HG03025 (cell line): ENCODE measurements around the gene GOLGA6L7.
"Not testable (repeated sequence)": the region's sequence is repeated elsewhere in the genome, so short reads cannot be mapped to it uniquely, and the experiment has no call there.

Experiments used
- ATAC-seq: cut with Tn5 transposase; IDR thresholded peaks from one replicate; pipeline ENCODE4 v1.9.1; 2021; ENCODE audit warnings: mild to moderate bottlenecking, moderate library complexity; ENCODE audit not compliant: unreplicated experiment, low FRiP score

The GOLGA6L7 gene, protein sequence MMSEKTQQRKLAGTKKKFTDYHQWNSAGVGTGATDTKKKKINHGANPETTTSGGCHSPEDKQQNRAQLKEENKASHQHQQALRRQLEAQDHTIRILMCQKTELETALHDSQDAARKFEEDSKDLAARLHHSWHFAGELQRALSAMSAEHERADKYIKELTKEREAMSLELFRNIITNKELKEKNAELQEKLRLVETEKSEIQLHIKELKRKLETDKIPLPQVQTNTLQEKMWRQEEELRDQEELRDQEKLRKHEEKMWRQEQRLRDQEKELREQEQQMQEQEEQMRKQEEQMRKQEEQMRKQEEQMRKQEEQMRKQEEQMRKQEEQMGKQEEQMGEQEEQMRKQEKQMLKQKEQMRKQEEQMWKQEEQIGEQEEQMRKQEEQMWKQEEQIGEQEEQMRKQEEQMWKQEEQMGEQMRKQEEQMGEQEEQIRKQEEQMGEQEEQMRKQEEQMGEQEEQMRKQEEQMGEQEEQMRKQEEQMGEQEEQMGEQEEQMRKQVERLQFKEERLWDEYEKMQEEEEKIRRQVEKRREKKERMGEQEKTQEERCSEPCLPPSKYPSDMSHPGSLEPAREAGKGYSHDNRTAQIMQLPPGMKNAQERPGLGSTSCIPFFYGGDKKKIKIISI

DNA sequence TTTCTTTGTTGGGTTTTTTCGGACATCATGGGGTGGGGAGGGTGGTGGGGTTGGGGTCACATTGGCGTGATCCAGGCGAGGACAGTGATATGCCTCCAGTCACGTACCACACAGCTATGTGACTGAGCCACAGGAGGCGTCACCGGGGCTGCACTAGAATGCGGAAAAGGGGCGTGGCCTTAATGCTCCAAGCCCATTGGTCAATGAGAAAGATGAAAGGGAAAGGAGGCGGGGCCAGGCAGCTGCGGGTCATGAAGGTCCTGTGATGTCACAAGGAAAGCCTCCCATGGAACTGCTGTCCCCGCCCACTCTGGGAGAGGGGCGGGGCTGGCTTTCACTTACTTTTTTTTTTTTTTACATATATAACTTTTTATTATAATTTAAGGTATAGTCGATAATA is at the start of gene GOLGA6L7:
TSS of gene GOLGA6L7 (minus strand) at position 124 of the 400 bp plus-strand sequence. CDS start at position 29, 95 bp downstream.
- not testable (repeated sequence) for ATAC-seq

DNA sequence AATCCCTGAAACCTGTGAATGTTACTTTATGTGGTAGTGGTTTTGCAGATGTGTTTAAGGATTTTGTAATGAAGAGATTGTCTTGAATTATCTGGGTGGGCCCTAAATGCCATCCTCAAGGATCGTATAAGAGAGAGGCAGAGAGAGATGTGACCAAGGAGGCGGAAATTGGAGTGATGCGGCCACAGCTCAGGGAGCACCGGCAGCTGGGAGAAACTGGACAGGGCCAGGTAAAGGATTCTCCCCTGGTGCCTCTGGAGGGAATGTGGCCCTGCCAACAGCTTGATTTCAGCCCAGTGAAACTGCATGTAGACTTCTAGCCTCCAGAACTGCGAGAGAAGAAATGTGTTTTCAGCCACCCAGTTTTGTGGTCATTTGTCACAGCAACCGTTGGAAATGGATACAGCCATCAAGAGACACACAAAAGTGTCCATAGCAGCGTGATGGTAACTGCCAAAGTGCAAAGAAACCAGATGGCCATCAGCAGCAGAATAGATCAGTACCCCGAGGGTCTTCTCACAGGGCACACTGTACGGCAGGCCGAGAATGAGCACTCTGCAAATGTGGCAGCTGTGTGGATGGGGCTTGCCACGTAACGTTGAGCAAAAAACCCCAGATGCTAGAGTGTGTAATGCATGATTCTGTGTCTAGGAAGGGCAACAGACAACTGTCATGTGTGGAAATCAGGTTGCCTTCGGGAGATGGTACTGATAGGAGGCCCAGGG is 49.6 kb upstream of the GOLGA6L7 start:
- no peak for ATAC-seq

DNA sequence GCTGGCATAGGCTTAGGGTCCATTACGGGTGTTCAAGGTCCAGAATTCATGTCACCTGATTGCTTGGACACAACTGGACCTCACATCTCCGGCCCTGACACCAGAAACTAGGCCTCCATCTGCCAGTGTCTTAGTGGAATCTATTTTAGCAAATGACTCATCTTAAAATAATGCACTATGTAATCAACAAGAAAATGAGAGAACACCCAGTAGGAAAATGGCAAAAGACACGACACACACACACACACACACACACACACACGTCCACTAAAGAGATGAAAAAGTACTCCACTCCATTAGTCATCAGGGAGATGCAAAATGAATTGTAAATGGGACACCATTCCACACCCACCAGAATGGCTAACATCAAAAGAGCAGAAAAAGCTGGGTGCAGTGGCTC is 48.5 kb upstream of the GOLGA6L7 start:
- ATAC-seq: no peak

DNA sequence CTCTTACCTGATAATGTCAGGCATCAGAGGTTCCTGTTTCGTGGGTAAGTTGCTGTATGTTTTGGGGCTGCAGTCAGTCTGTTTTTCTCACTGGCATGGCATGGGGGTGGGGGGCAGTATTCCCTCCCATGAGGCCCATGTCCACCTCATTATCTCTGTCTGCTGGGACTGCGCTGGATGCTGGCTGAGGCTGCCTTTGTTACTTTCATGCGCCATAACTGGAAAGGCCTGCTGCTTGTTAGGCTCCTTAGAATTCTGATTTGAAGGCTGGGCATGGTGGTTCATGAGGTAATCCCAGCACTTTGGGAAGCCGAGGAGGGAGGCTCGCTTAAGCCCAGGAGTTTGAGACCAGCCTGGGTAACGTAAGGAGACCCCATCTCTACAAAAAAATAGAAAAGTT is 47.1 kb upstream of the GOLGA6L7 start:
- no peak for ATAC-seq

DNA sequence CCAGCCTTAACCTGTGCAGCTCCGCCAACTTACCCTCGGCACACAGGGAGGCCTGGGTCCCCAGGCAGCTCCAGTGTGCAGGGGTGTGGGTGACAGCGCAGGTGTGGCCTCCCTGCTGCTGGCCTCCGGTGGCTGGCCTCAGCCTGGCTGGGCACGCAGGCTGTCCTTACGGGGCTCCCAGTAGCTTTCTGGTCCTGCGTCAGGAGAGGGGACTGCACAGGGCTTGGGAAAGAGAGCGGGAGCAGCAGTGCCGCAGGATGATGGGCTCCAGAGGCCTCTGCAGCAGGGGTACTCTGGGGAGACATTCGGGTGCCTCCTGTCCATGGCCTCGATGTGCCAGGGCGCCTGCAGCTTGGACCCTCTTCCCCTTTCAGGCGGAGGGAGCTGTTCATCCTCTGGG is 46.7 kb upstream of the GOLGA6L7 start:
- ATAC-seq: no peak

DNA sequence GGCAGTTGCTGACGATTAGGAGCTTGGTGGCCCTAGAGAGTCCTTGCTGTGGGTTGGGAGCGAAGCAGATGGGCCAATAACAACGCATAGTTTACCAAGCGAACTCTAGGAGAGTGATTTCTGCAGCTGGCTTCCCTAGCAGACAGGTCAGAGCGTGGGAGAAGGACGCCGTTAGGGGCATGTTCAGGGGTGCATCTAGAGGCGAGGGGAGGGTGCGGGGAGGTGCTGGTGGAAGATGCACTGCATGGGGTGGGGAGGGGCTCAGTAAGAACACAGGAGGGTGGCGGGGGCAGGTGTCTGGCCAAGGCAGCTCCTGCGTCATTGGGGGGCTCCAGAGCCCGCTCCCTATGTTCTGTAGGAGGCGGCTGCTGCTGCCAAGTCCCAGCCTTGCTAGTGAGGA is 46.2 kb upstream of the GOLGA6L7 start:
- no peak for ATAC-seq

DNA sequence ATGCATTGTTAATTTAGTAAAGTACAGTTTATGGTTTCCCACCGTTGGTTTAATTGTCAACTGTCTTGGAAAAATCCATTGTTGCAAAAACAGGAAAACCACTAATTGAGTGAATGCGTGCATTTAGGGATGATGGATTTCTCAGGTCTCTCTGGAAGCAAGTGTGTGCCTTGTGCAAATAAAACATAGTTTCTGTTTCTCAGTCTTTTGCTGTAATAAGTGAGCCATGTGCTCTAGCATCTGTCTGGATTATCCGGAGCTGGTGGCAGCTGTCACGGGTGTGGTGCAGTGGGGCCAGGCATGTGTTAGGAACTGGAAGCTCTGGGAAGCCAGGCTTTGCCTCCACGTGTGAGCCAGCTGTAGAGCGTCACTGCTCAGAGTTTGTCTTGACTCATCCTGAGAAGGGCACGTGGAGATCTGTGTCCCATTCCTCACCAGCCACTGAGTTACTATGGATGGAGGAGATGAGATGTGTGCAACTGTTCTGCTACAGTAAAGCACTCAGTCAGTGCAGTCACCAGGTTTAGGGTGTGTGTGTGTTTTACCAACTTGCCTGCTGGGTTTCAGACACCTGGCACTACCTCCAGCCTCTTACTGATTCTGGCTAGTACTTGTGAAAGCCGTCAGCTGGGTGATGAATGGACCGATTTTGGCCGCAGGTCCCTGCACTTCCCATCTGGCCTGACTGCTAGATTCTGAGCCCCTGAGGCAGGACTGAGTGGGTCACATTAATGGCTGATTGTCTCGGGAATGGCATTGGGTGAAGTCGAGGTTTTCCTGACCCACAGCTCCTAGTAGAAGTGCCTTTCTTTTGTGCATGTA is 44.6 kb upstream of the GOLGA6L7 start:
- ATAC-seq: no peak

DNA sequence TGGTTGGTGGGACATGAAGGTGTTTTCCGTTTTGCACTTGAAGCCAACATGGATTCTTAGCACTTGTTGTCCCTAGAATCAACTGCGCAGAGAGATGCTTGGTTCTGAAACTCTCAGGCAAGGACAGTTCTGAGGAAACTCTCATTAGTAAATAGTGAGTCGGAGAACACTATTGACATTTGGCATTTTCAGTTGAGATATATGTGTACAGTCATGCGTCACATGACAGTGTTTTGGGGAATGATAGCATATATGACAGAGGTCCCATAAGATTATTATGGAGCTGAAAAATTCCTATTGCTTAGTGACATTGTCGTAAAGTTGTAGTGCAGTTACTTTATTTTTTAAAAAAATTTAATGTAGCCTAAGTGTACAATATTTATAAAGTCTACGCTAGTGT is 43.1 kb upstream of the GOLGA6L7 start:
- no peak for ATAC-seq

DNA sequence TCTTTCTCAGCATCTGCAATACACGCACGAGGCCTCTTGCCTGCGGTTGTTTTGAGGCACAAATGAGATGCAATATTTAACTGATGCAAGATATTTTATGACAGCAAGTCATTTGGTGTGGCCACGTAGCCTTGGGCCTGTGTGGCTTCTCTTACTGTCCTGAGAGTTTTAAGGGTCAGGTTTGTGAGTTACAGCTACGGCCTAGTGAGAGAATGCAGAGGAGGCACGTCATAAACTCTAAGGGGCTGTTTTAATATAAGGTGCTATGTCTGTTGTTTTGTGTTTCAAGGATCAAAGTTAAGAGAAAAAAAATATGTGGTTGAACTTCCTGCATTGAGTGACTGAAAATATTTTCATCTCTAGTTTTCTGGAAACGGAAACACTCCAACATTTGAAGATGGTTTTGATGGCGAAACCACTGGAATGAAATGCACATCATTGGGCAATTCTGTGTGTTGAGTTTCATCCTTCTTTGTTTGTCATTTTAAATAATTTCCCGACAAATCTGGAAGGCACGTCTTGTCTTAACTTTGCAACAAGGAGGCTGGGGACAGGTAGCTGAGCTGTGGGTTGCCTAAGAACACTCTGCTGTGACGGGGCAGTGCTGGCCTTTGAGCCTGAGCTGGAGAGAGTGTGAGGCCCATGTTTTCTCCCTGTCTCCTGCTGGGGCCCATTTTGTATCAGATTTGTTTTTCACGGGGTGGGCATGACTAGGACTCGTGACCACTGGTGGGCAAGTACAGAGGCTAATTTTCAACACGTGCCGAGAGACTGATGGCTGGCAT is 42.5 kb upstream of the GOLGA6L7 start:
- ATAC-seq: no peak

DNA sequence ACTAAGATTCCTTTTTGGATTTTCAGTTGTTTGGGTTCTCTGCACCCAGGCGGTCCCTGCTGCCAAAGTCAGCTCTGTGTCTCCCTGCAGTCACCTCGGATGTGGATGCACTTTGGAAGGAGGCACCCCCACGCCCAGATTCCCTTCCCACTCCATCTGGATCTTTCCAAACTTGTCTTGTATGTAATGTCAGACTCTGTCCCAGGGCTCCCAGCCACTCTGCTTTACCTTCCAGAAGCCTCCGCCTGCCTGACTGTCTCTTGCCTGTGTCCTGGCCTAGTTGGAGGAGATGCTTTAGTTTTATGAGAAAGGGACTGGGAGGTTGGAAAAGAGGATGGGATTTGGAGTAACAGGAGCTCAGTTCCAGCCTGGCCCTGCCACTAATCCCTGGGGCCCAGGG is 41.8 kb upstream of the GOLGA6L7 start:
- ATAC-seq: not testable (repeated sequence)

DNA sequence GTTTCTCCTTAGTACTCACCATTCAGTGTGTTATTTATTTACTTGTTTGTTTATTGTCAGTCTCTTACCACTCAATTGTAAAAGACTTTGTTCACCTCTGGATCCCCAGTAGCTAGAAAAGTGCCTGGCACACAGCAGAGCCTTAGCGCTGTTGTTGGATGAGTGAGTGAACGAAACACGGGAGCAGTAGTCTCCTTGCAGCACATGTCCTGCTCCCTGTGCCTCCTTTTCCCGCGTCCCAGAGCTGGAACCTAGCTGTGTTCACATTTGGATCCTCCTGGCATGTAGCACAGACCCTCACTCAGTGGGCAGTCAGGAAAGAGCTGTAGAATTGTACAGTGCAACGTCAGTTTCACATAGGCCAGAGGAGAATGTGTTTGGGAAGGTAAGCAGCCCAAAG is 41.4 kb upstream of the GOLGA6L7 start:
- not testable (repeated sequence) for ATAC-seq

DNA sequence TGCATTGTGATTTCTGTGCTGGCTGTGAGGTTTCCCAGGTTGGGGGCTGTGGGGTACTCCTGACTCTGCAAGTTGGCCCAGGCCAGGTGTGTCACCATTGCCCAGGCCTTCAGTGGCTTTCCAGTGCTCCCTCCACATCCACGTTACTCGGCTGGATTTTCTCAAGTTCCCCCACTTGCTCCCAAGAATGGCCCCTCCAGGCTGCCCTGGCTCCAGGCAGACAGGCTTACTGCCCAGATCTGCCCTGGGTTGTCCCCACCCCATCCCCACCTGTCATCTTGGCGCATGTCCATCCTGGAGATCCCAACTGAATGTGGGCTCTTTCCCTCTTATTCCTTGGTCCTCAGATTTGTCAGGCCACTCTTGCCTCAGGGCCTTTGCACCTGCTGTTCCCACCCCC is 40.9 kb upstream of the GOLGA6L7 start:
- no peak for ATAC-seq

DNA sequence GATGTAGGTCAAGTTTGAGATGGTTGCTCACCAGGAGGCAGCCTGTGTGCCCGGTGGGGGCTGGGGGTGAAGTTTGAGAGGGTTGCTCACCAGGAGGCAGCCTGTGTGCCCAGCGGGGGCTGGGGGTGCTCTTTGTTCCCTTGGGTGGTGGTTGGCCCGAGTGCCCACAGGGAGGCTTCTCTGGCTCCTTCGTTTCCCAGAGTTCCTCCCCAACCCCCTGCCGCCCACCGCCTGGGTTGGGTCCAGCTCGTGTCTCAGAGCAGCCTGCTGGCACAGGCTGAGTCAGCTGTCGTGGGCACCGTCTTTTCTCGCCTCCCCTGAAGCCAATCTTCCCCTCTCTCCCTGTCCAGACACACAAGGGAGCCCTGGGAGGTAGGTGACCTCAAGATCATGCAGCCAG is 40.5 kb upstream of the GOLGA6L7 start:
- no peak for ATAC-seq

DNA sequence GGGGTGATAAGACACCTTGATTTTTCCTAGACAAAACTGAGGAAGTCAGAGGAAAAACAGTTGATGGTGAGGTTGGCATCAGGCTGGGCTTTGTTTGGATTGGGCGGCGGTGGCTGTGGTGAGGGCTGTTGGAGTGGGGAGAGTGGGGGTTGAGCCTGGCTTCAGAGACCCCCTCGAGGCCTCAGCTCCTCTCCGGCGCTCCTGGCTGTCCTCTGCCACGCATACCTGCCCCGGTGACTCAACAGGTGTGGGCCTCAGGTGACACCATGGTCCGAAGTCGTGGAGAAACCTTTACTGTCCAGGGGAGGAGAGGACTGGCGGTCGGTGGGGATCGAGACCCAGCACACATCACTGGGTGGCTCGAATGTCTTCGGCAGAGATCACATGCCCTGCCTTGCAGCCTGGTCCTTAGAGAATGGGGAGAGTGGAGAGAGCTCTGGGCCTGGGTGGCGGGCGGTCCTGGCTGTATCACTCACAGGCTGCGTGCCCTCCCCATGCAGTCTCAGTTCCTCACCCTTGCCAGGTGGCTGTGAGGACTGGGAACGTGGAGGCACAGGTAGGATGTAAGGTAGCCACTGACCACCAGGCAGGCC is 40.0 kb upstream of the GOLGA6L7 start:
- no peak for ATAC-seq

DNA sequence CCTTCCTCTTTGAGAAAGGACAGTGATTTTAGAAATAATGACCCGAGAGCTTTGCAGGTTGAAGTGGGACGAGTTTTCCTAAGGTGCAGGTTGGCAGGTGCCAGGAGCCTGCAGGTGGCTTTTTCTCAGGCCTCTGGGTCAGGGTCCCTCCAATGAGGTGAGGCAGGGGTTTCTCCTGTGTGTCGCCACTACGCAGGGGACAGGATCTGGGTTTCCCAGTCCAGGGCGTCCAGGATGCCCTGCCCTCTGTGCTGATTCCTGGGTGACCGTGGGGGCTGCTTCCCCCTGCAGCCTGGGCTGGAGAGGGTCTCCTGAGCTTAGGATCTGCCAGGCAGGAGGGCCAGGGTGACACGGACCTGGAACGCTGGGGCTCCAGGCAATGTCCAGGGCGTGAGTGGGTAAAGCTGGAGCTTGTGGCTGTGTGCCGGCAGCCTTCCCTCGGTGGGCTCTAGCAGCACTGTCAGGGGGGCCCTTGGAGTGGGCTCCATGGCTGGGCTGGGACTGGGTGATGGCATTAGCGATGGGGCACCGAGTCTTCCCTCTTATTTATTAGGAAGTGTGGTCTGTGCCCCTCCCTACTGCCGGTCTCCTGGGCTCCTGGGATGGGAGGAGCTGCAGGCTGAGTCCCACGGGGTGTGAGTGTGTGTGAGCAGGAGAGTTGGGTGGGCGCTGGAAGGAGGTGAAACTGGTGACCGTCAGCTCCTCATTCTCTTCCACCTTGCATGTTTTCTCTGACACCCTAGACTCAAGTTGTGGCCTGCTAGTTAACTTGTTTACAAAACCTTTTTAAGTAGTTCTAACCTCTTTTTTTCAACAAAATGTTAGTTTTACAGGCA is 39.1 kb upstream of the GOLGA6L7 start:
- no peak for ATAC-seq

DNA sequence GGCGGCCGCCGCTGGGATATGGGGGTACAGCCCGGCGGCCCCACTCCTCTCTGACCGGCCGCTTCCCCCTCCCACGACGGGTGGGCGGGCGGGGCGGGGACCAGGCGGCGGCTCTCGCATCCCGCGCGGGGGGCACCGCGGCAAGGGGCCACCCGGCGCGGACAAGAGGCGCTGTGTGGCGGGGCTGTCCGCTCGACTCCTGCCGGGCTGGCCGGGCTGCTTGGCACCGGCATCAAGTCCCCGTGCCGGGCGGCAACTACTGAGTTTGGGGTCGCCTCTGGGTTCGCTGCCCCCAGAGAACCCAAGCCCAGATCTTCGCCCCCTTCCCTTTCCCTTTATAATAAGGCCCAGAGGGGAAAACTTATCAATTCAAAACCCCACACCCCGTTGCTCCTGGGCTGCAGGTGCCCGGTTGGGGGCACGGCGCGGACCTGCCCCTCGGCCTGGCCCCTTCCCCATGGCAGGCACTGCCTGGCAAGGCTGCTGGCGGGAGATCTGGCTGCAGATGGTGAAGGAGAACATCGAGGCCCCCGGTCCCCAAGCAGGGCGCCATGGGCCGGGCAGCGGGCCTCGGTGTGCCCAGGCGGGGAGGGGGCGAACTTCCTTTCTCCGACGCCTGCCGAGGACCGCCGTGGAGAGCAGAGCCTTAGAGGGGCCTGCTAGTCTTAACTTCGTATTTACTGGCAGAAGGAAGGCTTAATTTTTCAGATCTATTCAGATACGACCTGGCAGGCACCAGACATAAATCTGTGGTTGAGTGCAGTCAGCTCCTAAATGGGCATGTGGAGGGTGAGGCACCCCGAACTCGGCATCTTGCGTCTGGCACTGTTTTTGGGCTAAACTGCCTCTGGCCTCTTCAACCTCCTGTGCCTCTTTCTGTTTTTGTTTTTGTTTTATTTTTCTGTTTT is 38.2 kb upstream of the GOLGA6L7 start:
- no peak for ATAC-seq

DNA sequence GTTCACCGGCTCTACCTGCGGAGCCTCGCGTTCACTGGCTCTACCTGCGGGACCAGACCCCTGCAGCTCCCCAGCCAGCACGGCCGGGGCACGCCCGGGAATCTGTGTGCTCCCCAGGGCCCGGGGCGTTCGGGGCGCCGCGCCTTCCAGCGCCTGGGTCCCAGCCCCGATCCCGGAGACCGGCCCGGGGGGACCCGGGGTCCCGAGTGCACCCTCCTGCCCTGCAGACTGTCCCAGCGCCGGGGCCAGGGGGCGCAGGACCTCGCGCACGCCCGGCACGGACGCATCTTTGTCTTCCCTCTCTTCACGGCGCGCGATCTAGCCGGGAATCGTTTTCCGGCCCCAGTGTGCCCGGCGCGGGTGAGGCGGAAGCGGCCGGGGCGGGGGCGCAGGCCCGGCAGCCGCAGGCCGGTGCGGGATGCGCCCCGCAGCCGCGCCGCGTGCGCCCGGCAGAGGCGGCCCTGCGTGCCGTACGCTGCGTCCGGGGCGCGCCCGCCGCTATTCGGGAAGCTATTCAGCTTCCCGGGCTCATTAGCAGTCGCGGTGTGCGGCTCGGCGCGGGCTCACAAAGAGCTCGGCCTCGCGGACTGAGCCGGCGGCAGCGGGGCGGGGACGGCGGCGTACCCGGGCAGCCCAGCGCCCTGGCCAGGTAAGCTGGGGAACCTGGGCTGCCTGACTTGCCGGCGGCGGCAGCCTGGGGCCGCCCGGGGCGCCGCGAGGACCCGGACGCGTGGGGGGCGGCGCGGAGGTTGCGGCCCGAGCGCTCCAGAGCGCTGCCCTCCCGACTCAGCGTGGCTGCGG is 37.4 kb upstream of the GOLGA6L7 start, which contains the start of gene APBA2:
TSS of gene APBA2 (plus strand) at position 345 of the 801 bp plus-strand sequence. CDS start 167,911 bp downstream, outside the sequence.
- no peak for ATAC-seq
